Stimulated activated CD8-positive, alpha-beta memory T cell treated with anti-CD3 and anti-CD28 coated beads, Interleukin-2, amount 100 ng/mL, for 48 hours (primary cell): ENCODE data around the gene EYA4.

Source experiments
- DNase-seq, 2 donors: peaks; one replicate each; pipeline ENCODE4 v3.0.0-alpha.2; 2020; ENCODE audit warnings: low read depth in 2 of 2

Gene EYA4

DNA sequence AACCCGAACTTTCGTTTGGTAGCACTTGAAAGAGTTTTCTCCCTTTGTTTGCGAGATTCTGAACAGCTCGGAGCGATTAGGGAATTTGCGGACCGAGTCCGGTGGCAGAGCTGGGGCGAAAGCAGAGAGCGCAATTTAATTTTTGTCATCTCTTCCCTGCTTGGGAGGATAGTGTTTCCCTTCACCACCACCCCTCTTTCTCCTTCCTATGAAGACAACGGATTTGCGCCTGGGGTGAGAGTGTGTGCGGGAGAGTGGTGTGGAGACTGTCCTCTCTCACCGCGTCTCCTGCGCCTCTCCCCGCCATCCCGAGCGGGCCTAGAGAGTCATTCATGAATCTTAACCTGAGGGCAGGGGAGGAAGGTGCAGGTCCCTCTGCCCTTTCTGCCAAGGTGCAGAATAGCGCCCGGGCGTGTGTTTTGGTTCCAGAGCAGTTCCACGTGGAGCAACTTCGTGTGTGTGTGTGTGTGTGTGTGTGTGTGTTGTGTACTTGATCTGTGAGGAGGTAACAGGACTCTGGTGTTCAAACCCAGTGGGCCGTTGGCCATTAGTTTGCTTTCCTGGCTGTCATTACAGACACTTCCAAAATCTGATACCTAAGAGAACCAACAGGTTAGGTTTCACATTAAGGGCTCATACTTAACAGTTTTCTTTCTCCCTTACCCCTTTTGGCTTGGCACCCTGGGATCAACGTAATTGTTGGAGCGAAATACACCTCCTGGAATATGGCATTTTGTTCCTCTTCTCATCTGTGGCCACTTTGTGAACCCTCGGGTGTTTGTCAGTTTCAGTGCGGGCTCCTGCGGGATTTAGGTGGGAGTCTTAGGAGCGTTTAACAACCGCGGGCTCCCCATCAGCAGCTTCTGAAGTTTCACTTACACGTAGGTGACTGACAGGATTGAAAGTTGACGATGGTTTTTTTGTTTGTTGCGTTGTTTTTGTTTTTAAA is 1.8 kb downstream of the EYA4 start:
- no peak for DNase-seq

DNA sequence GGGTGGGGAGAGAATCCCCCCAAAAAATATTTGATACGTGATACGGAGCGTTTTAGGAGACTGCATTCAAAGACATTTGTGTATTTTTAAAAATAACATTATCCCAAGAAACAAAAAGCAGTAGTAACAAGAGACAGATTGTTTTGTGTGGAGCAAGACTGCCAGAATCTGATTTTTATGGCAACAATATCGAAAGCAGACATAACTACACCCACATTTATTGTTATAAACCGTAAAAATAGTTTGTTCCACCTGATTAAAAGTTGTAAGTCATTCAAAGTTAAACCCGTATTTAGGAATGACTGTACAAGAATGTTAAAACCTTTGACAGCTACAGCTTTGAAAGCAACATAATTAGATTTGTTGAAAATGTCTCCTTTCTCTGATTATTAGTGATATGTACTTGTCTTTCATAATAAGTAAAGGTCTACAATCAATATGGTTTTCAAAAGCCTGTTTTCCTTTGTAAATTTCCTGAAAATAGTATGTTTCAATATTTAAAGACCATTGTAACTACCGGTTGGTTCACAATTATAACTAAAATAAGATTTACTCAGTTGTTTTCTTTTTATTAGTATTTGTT is 2.7 kb downstream of the EYA4 start:
- DNase-seq = no peak

DNA sequence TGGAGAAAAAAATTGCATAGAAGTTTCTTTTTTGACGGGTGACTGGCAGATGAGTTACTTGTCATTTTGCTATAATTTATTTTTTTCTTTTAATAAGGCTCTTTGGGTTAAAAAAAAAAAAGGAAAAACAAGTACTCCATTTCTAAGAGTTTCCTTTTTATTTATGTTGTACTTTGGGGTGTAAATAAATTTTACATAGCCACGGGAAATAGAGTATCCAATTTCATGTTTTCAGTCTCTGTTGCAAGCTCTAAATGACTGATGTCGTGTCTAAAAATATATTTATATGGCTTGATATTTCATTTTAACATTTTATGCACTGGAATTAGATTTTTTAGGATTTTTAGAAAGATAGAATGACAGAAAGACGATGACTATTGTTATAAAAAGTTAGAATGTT is 3.4 kb downstream of the EYA4 start:
- DNase-seq = no peak

GRCh38 chr6:133245007-133245406 is 3.9 kb downstream of the EYA4 start:
- DNase-seq = no peak

DNA sequence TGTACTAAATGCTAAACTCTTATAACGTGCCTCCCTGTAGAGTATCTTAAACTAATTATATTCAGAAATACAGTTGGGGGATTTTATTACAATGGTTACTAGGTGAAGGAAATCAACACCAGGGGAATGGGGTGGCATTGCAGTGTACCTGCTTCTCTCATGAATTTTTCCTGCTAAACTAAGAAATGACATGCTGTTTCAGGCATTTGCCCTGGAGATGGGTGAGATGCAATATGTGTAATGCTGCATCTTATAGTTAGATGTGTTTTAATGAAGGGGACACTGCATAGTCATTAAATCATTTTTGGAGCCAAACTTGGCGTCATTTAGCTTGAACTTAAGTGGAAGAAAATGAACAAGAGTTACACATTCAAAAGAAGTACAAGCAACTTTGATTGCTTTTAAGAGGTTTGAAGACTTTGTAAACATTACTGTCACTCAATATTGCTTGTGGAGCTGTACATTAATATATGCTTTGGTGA is 4.3 kb downstream of the EYA4 start:
- DNase-seq = no peak

DNA sequence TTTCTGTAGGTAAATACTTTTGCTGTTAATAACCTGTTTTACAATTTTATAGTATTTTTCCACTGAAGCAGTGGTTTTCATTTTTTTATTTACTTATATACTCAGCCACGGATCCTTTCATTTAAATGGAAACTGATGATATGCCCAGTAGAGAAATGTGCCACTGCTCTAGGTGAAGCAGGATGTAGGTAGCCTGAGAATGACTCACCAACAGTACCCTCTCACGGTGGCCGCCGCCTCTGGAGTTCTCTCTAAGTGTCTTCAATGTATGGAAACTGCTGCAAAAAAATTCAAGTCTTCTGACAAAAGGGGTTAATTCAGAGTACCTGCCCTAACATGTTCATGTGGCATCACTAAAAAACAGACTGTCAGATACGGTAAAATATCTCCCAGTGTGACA is 6.4 kb downstream of the EYA4 start:
- DNase-seq = no peak

GRCh38 chr6:133248241-133249001 is 7.3 kb downstream of the EYA4 start:
- no peak for DNase-seq

DNA sequence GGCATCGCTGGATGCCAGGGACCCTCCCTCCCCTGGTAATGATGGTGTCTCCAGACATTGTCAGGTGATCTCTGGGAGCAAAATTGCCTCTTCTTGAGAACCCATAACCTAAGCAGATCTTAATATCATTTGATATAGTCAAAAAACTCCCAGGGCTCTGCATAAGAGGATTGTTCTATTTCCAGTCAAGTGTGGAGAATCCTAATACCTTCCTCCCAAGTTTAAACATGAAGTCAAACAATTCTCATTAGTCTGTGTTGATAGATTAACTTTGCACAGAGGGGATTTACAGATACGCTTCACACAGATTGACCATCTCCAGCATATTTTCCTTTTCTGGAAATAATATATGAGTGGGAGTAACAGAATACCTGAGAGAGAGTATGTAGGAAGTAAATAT is 10.5 kb downstream of the EYA4 start:
- no peak for DNase-seq

DNA sequence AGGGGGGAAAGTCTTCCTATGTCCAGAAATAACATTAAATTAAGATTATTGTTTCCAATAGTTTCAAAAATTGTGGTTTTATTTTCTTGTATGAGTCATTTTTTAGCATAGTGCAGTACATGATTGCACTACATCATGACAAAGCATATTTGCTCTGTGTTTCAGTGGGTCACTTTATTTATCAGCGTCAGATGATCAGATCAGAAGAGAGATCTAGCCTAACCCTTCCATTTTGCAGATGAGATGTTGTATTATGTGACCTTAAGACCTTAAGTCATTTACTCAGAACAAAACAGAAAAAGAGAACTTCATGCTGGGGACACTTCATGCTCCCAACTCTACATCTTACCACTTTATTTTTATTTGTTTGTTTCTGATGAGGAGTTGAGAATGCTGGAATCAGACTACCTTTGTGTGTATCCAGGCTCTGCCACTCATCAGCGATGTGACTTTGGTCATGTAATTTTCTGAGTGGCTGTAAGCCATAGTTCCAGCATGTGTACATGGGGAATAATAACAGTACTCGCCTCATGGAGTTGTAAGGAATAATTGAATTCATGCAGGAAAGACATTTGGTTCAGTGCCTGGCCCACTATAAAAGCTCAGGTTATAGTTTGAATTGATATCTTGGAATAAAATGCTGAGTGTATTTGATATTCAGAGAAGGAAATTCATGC is 13.5 kb downstream of the EYA4 start:
- no peak for DNase-seq

GRCh38 chr6:133257545-133258105 is 16.5 kb downstream of the EYA4 start:
- DNase-seq = no peak

GRCh38 chr6:133259561-133259960 is 18.4 kb downstream of the EYA4 start:
- DNase-seq = no peak

DNA sequence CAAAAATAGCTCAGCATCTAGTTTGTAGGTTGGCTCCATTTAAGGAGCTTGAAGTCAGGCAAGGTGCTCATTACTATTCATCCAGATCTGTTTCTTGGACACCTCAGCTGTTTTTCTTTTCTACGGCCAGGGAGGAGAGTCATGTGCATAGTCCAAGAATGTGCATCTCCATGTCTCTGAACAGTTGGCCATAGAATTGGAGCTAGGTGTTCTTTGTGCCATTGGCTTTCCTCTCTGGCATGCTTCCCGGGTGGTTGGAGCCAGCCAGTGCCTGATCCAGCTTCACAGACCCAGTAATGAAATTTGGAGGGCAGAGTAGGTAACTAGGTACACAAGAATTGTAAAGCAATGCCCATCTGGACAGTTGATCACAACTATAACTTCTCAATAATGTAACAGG is 21.6 kb downstream of the EYA4 start:
- no peak for DNase-seq

GRCh38 chr6:133265066-133265465 is 23.9 kb downstream of the EYA4 start:
- DNase-seq = no peak

- no peak for DNase-seq
These were observed 25.0 kb downstream of the EYA4 start for GRCh38 chr6:133266186-133266585.

- no peak for DNase-seq
These were observed 27.5 kb downstream of the EYA4 start for GRCh38 chr6:133268621-133269020.

DNA sequence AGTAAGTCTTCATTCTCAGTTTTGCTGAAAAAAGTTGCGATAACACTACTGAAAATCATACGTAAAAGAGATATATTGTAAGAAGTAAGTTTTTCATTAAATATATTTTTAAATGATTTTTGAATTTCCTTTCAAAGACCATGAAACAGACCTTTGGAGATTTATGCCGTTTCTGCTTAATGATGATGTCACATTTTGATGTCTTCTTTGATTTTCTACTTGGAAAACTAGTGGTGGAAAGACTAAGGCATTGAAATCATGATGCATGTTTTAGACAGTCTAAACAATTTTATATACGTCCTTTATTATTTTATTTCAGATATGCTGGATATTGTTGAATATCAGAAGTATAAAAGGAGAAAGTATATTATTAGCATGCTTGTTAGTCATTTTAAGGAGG is 33.7 kb downstream of the EYA4 start:
- no peak for DNase-seq

DNA sequence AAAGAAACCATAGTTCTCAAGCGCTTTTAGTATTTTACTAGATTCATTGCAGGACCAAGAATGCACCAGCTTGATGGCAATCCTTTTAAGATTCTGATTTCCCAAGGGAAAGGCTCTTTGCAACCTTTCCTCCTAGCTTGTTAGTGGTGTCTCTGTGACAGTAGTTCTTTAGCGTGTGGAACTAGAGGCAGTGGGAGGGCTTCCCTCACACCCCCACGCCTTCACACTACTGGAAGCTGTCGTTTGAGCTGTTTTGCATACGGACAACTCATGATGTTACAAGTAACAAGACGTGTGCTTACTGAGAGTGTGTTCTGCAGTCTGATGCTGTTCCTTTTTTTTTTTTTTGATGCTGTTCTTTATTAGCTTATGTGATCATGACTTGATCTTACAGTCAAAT is 34.1 kb downstream of the EYA4 start:
- DNase-seq = no peak

DNA sequence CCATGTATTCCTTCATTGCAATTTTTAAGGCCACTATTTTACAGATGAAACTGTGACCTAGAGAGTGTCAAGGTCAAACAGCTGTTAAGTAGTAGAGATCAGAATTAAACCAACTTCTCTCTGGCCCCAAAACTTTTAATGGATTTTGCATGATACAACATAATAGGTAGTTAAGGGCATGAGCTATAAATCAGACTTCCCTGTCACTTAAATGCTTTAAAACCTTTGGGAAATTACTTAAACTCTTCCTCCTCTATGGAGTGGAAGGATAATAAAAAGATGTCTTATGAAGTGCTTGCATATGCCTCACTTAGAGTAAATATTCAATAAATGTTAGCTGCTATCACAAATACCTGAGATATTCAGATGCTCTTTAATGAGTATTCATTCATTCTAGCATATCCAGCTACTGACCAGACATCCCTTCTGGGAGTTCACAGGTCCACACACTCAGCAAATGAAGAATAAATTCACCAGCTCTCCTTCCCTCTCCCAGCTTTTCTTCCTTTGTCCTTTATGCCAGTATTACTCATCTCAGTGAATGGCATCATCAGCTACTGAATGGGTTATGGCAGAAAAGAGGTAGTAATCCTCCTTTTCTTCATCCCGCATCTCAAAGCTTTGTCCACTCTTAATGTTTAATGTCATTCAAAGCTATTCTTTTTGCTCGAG is 36.2 kb downstream of the EYA4 start:
- DNase-seq = no peak

- DNase-seq = no peak
These were observed 36.9 kb downstream of the EYA4 start for GRCh38 chr6:133277900-133278545.

- DNase-seq = no peak
These were observed 45.6 kb downstream of the EYA4 start for GRCh38 chr6:133286765-133287164.

GRCh38 chr6:133288662-133289061 is 47.5 kb downstream of the EYA4 start:
- no peak for DNase-seq
